Stimulated activated CD8-positive, alpha-beta memory T cell treated with anti-CD3 and anti-CD28 coated beads, Interleukin-15, amount 100 ng/mL, for 24 hours (primary cell): Measurements from ENCODE around the gene TMEM132C.
"Not testable (repeated sequence)": the region's sequence is repeated elsewhere in the genome, so short reads cannot be mapped to it uniquely, and the experiment has no call there.

Experiments
- DNase-seq: peaks from one replicate; pipeline ENCODE4 v3.0.0-alpha.2; 2020; ENCODE audit warnings: low read depth

Gene TMEM132C

GRCh38 chr12:128564956-128565355, 298.0 kb downstream of the TMEM132C start:
- no peak for DNase-seq

GRCh38 chr12:128567730-128568129, 300.8 kb downstream of the TMEM132C start:
- no peak for DNase-seq

- no peak for DNase-seq
Measured at GRCh38 chr12:128570191-128571065, 303.5 kb downstream of the TMEM132C start.

- no peak for DNase-seq
Measured at GRCh38 chr12:128571906-128572810, 305.2 kb downstream of the TMEM132C start.

GRCh38 chr12:128573907-128574306, 306.9 kb downstream of the TMEM132C start:
- no peak for DNase-seq

GRCh38 chr12:128578045-128578444, 311.1 kb downstream of the TMEM132C start:
- no peak for DNase-seq

- no peak for DNase-seq
Measured at GRCh38 chr12:128581321-128581761, 314.4 kb downstream of the TMEM132C start.

GRCh38 chr12:128583453-128583852, 316.5 kb downstream of the TMEM132C start:
- DNase-seq, result no peak

GRCh38 chr12:128586451-128587029, 319.6 kb downstream of the TMEM132C start:
- DNase-seq, result no peak

- DNase-seq, result no peak
Measured at GRCh38 chr12:128587918-128588317, 320.9 kb downstream of the TMEM132C start.

- no peak for DNase-seq
Measured at GRCh38 chr12:128592220-128592744, 325.3 kb downstream of the TMEM132C start.

GRCh38 chr12:128594521-128594920, 327.6 kb downstream of the TMEM132C start:
- no peak for DNase-seq

- DNase-seq, result no peak
Measured at GRCh38 chr12:128595609-128596008, 328.6 kb downstream of the TMEM132C start.

GRCh38 chr12:128600886-128601285, 333.9 kb downstream of the TMEM132C start:
- no peak for DNase-seq

GRCh38 chr12:128603573-128604115, 336.7 kb downstream of the TMEM132C start:
- no peak for DNase-seq

- not testable (repeated sequence) for DNase-seq
Measured at GRCh38 chr12:128604219-128604618, 337.2 kb downstream of the TMEM132C start.

GRCh38 chr12:128606051-128606450, 339.1 kb downstream of the TMEM132C start:
- no peak for DNase-seq

GRCh38 chr12:128606538-128606937, 339.6 kb downstream of the TMEM132C start:
- no peak for DNase-seq

- DNase-seq, result no peak
Measured at GRCh38 chr12:128606970-128607369, 340.0 kb downstream of the TMEM132C start.

GRCh38 chr12:128607641-128608040, 340.7 kb downstream of the TMEM132C start:
- no peak for DNase-seq

GRCh38 chr12:128609861-128610260, 342.9 kb downstream of the TMEM132C start:
- no peak for DNase-seq

GRCh38 chr12:128611736-128612135, 344.8 kb downstream of the TMEM132C start:
- no peak for DNase-seq
